Measurements from ENCODE around the gene PTPRA.

Gene PTPRA

GRCh38 chr20:2917266-2917665 is 44.0 kb downstream of the PTPRA start:
- FAIRE-seq: no peak
- TF ChIP-seq POLR2A (IDR thresholded peaks at IDR 0.05; ENCODE audit: low read depth, low read length) (no peak), SPI1 (IDR thresholded peaks at IDR 0.05; ENCODE audit: low read depth, low read length) (no peak), PAX5 (IDR thresholded peaks at IDR 0.05; ENCODE audit: insufficient read depth, low read length, severe bottlenecking) (no peak), POU2F2 (IDR thresholded peaks at IDR 0.05; ENCODE audit: low read depth, low read length) (no peak), TAF1 (IDR thresholded peaks at IDR 0.05; ENCODE audit: low read depth, low read length) (no peak), POLR2AphosphoS5 (IDR thresholded peaks at IDR 0.05; ENCODE audit: low read depth, low read length) (no peak)
- no peak for DNase-seq (ENCODE audit: insufficient read length, low spot score)

- DNase-seq (ENCODE audit: insufficient read length, low spot score): no peak
- TF ChIP-seq POLR2A (IDR thresholded peaks at IDR 0.05; ENCODE audit: low read depth, low read length): no peak
- TF ChIP-seq TAF1 (IDR thresholded peaks at IDR 0.05; ENCODE audit: low read depth, low read length): no peak
- TF ChIP-seq POLR2AphosphoS5 (IDR thresholded peaks at IDR 0.05; ENCODE audit: low read depth, low read length): no peak
- FAIRE-seq: peak; percentile 73
Observed at GRCh38 chr20:2918096-2919049, 45.1 kb downstream of the PTPRA start.

GRCh38 chr20:2919518-2920245 is 46.4 kb downstream of the PTPRA start:
- FAIRE-seq (no peak), DNase-seq (ENCODE audit: insufficient read length, low spot score) (no peak)
- TF ChIP-seq SPI1 (IDR thresholded peaks at IDR 0.05; ENCODE audit: low read depth, low read length) (no peak), PAX5 (IDR thresholded peaks at IDR 0.05; ENCODE audit: insufficient read depth, low read length, severe bottlenecking) (no peak), POLR2AphosphoS5 (IDR thresholded peaks at IDR 0.05; ENCODE audit: low read depth, low read length) (no peak), POLR2A (IDR thresholded peaks at IDR 0.05; ENCODE audit: low read depth, low read length) (no peak), POU2F2 (IDR thresholded peaks at IDR 0.05; ENCODE audit: low read depth, low read length) (no peak), TAF1 (IDR thresholded peaks at IDR 0.05; ENCODE audit: low read depth, low read length) (no peak)

- FAIRE-seq (no peak), DNase-seq (ENCODE audit: insufficient read length, low spot score) (no peak)
- no peak for TF ChIP-seq PAX5 (IDR thresholded peaks at IDR 0.05; ENCODE audit: insufficient read depth, low read length, severe bottlenecking)
- no peak for TF ChIP-seq SPI1 (IDR thresholded peaks at IDR 0.05; ENCODE audit: low read depth, low read length)
- no peak for TF ChIP-seq POLR2A (IDR thresholded peaks at IDR 0.05; ENCODE audit: low read depth, low read length)
- no peak for TF ChIP-seq TAF1 (IDR thresholded peaks at IDR 0.05; ENCODE audit: low read depth, low read length)
- TF ChIP-seq POLR2AphosphoS5 (IDR thresholded peaks at IDR 0.05; ENCODE audit: low read depth, low read length): no peak
- TF ChIP-seq POU2F2 (IDR thresholded peaks at IDR 0.05; ENCODE audit: low read depth, low read length): no peak
Observed at GRCh38 chr20:2920473-2920872, 47.2 kb downstream of the PTPRA start.

DNA sequence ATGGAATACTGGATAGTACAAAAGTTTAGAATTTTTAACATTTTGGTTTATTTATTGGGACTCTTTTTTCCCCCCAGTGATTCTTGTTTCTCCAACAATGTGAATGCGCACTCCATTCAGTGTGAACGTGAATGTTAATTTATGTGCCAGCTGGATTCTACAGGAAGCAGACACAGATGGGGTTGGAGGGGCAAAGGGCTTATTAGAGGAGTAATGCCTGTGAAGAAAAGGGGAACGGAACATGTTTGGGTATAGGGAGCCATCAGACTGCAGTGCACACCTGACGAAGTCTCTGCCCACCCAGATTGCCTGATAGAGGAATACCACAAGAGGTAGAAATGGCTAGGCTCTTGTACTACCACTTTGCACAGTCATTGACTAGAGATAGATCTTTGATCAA is 48.2 kb downstream of the PTPRA start:
- DNase-seq (ENCODE audit: insufficient read length, low spot score) (no peak), FAIRE-seq (no peak)
- no peak for TF ChIP-seq TAF1 (IDR thresholded peaks at IDR 0.05; ENCODE audit: low read depth, low read length)
- TF ChIP-seq SPI1 (IDR thresholded peaks at IDR 0.05; ENCODE audit: low read depth, low read length): no peak
- no peak for TF ChIP-seq POLR2AphosphoS5 (IDR thresholded peaks at IDR 0.05; ENCODE audit: low read depth, low read length)
- TF ChIP-seq POLR2A (IDR thresholded peaks at IDR 0.05; ENCODE audit: low read depth, low read length): no peak
- TF ChIP-seq POU2F2 (IDR thresholded peaks at IDR 0.05; ENCODE audit: low read depth, low read length): no peak
- TF ChIP-seq PAX5 (IDR thresholded peaks at IDR 0.05; ENCODE audit: insufficient read depth, low read length, severe bottlenecking): no peak

DNA sequence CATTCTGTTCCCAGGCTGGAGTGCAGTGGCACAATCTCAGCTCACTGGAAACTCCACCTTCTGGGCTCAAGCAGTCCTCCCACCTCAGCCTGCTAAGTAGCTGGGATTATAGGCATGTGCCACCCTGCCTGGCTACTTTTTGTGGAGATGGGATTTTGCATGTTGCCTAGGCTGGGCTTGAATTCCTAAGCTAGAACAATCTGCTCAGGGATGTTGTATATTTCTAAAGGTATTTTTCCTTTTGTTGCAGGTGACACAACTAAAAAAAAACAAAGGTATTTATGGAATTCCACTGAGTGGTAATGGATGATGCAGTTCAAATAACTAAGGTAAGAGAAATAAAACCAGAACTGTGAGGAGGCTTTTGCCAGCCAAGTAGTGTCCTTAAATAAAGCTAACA is 49.7 kb downstream of the PTPRA start:
- DNase-seq (ENCODE audit: insufficient read length, low spot score): no peak
- no peak for TF ChIP-seq POLR2A (IDR thresholded peaks at IDR 0.05; ENCODE audit: low read depth, low read length)
- no peak for TF ChIP-seq POU2F2 (IDR thresholded peaks at IDR 0.05; ENCODE audit: low read depth, low read length)
- TF ChIP-seq TAF1 (IDR thresholded peaks at IDR 0.05; ENCODE audit: low read depth, low read length): no peak
- TF ChIP-seq SPI1 (IDR thresholded peaks at IDR 0.05; ENCODE audit: low read depth, low read length): no peak
- TF ChIP-seq POLR2AphosphoS5 (IDR thresholded peaks at IDR 0.05; ENCODE audit: low read depth, low read length): no peak
- TF ChIP-seq PAX5 (IDR thresholded peaks at IDR 0.05; ENCODE audit: insufficient read depth, low read length, severe bottlenecking): no peak
- no peak for FAIRE-seq

- no peak for TF ChIP-seq SPI1 (IDR thresholded peaks at IDR 0.05; ENCODE audit: low read depth, low read length)
- no peak for TF ChIP-seq POLR2AphosphoS5 (IDR thresholded peaks at IDR 0.05; ENCODE audit: low read depth, low read length)
- no peak for TF ChIP-seq PAX5 (IDR thresholded peaks at IDR 0.05; ENCODE audit: insufficient read depth, low read length, severe bottlenecking)
- TF ChIP-seq POLR2A (IDR thresholded peaks at IDR 0.05; ENCODE audit: low read depth, low read length): no peak
- no peak for TF ChIP-seq POU2F2 (IDR thresholded peaks at IDR 0.05; ENCODE audit: low read depth, low read length)
- TF ChIP-seq TAF1 (IDR thresholded peaks at IDR 0.05; ENCODE audit: low read depth, low read length): no peak
- FAIRE-seq (no peak), DNase-seq (ENCODE audit: insufficient read length, low spot score) (no peak)
Observed at GRCh38 chr20:2930538-2930937, 57.3 kb downstream of the PTPRA start.

- TF ChIP-seq POLR2AphosphoS5 (IDR thresholded peaks at IDR 0.05; ENCODE audit: low read depth, low read length): no peak
- no peak for TF ChIP-seq TAF1 (IDR thresholded peaks at IDR 0.05; ENCODE audit: low read depth, low read length)
- no peak for TF ChIP-seq SPI1 (IDR thresholded peaks at IDR 0.05; ENCODE audit: low read depth, low read length)
- no peak for TF ChIP-seq POU2F2 (IDR thresholded peaks at IDR 0.05; ENCODE audit: low read depth, low read length)
- no peak for TF ChIP-seq PAX5 (IDR thresholded peaks at IDR 0.05; ENCODE audit: insufficient read depth, low read length, severe bottlenecking)
- no peak for TF ChIP-seq POLR2A (IDR thresholded peaks at IDR 0.05; ENCODE audit: low read depth, low read length)
- FAIRE-seq: no peak
- DNase-seq (ENCODE audit: insufficient read length, low spot score): no peak
Observed at GRCh38 chr20:2932498-2932897, 59.2 kb downstream of the PTPRA start.

DNA sequence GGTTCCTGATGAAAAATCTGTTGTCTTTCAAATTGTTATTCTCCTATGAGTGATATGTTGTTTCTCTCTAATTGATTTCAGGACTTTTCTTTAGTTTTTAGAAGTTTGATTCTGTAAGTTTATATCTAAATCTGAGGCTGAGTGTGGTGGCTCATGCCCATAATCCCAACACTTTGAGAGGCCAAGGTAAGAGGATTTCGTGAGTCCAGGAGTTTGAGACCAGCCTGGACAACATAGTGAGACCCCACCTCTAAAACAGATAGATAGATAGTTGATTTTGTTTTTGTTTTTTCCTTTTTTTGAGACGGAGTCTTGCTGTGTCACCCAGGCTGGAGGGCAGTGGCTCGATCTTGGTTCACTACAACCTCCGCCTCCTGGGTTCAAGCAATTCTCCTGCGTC is 64.6 kb downstream of the PTPRA start:
- no peak for TF ChIP-seq POLR2A (IDR thresholded peaks at IDR 0.05; ENCODE audit: low read depth, low read length)
- no peak for TF ChIP-seq POU2F2 (IDR thresholded peaks at IDR 0.05; ENCODE audit: low read depth, low read length)
- no peak for TF ChIP-seq POLR2AphosphoS5 (IDR thresholded peaks at IDR 0.05; ENCODE audit: low read depth, low read length)
- TF ChIP-seq SPI1 (IDR thresholded peaks at IDR 0.05; ENCODE audit: low read depth, low read length): no peak
- DNase-seq (ENCODE audit: insufficient read length, low spot score) (no peak), FAIRE-seq (no peak)

All from GM12891 (cell line).